H9 (cell line): Measurements from ENCODE around the gene CDH4. TPM values are rescaled to one million over a fixed set of nuclear protein-coding genes. Genes with fewer than 3 reads are reported as not detected.

ENCODE experiments used
- DNase-seq: peaks from one replicate; pipeline ENCODE4 v3.0.0-alpha.2; 2017
- H2AFZ ChIP-seq: one replicate; pipeline ENCODE4 v1.6.1; 2013; ENCODE audit warnings: mild to moderate bottlenecking, low read length, control low read depth, moderate library complexity
- H2AK5ac ChIP-seq: 2 replicates; pipeline ENCODE4 v1.6.1; 2013; ENCODE audit warnings: low read length, control low read depth, mixed read lengths; ENCODE audit not compliant: insufficient read length
- H2BK120ac ChIP-seq: one replicate; pipeline ENCODE4 v1.6.1; 2013; ENCODE audit warnings: low read depth, mild to moderate bottlenecking, low read length, control low read depth, inconsistent platforms; ENCODE audit not compliant: poor library complexity, severe bottlenecking
- H2BK12ac ChIP-seq: 2 replicates; pipeline ENCODE4 v1.6.1; 2013; ENCODE audit warnings: low read length, control low read depth, mixed read lengths, low read depth; ENCODE audit not compliant: insufficient read length
- H2BK15ac ChIP-seq: 2 replicates; pipeline ENCODE4 v1.6.1; 2013; ENCODE audit warnings: low read depth, low read length, control low read depth
- H2BK20ac ChIP-seq: one replicate; pipeline ENCODE4 v1.6.1; 2013; ENCODE audit warnings: low read depth, mild to moderate bottlenecking, low read length, control low read depth, inconsistent platforms; ENCODE audit not compliant: poor library complexity, severe bottlenecking
- H2BK5ac ChIP-seq: 2 replicates; pipeline ENCODE4 v1.6.1; 2013; ENCODE audit warnings: low read length, control low read depth, mixed read lengths; ENCODE audit not compliant: insufficient read length
- H3K14ac ChIP-seq: 2 replicates; pipeline ENCODE4 v1.6.1; 2013; ENCODE audit warnings: low read length, control low read depth; ENCODE audit not compliant: insufficient read depth
- H3K18ac ChIP-seq: 2 replicates; pipeline ENCODE4 v1.6.1; 2013; ENCODE audit warnings: low read depth, mild to moderate bottlenecking, mixed read lengths, low read length, control low read depth; ENCODE audit not compliant: insufficient read length
- H3K23ac ChIP-seq: 2 replicates; pipeline ENCODE4 v1.6.1; 2013; ENCODE audit warnings: low read length, control low read depth, mixed read lengths, low read depth; ENCODE audit not compliant: insufficient read length
- H3K23me2 ChIP-seq: 2 replicates; pipeline ENCODE4 v1.6.1; 2013; ENCODE audit warnings: low read depth, mild to moderate bottlenecking, mixed read lengths, low read length, control low read depth; ENCODE audit not compliant: insufficient read length, poor library complexity, severe bottlenecking
- H3K27ac ChIP-seq: 2 replicates; pipeline ENCODE4 v1.5.1; 2013; ENCODE audit warnings: low read length, control low read depth, mixed read lengths, low read depth; ENCODE audit not compliant: insufficient read length
- H3K27me3 ChIP-seq: 2 replicates; pipeline ENCODE4 v1.6.1; 2013; ENCODE audit warnings: low read length, control low read depth, inconsistent platforms; ENCODE audit not compliant: insufficient read depth
- H3K4ac ChIP-seq: 2 replicates; pipeline ENCODE4 v1.6.1; 2013; ENCODE audit warnings: low read depth, mild to moderate bottlenecking, control low read depth, inconsistent platforms, low read length, moderate library complexity
- H3K4me1 ChIP-seq: 2 replicates; pipeline ENCODE4 v1.6.1; 2013; ENCODE audit warnings: low read length, control low read depth, inconsistent platforms; ENCODE audit not compliant: insufficient read depth
- H3K4me2 ChIP-seq: 2 replicates; pipeline ENCODE4 v1.6.1; 2013; ENCODE audit warnings: low read length, control low read depth, mixed read lengths; ENCODE audit not compliant: insufficient read length, insufficient read depth
- H3K56ac ChIP-seq: 2 replicates; pipeline ENCODE4 v1.6.1; 2013; ENCODE audit warnings: low read depth, mild to moderate bottlenecking, mixed read lengths, low read length, control low read depth; ENCODE audit not compliant: insufficient read length
- H3K79me1 ChIP-seq: 2 replicates; pipeline ENCODE4 v1.6.1; 2013; ENCODE audit warnings: low read depth, mild to moderate bottlenecking, moderate library complexity, low read length, control low read depth, inconsistent platforms; ENCODE audit not compliant: insufficient read depth, poor library complexity, severe bottlenecking
- H3K79me2 ChIP-seq: 2 replicates; pipeline ENCODE4 v1.6.1; 2013; ENCODE audit warnings: low read length, control low read depth, inconsistent platforms; ENCODE audit not compliant: insufficient read depth
- H3K9ac ChIP-seq: 2 replicates; pipeline ENCODE4 v1.6.1; 2013; ENCODE audit warnings: low read length, control low read depth, mixed read lengths; ENCODE audit not compliant: insufficient read length; ENCODE audit errors: extremely low read depth
- H3K9me3 ChIP-seq: one replicate; pipeline ENCODE4 v1.6.1; 2013; ENCODE audit warnings: low read depth, low read length, inconsistent platforms; ENCODE audit not compliant: control insufficient read depth
- H3T11ph ChIP-seq: one replicate; pipeline ENCODE4 v1.6.1; 2013; ENCODE audit warnings: mild to moderate bottlenecking, low read length, control low read depth, inconsistent platforms
- H4K20me1 ChIP-seq: one replicate; pipeline ENCODE4 v1.6.1; 2013; ENCODE audit not compliant: control insufficient read depth, insufficient read length, insufficient read depth
- H4K5ac ChIP-seq: 2 replicates; pipeline ENCODE4 v1.6.1; 2013; ENCODE audit warnings: low read depth, mild to moderate bottlenecking, mixed read lengths, low read length, control low read depth; ENCODE audit not compliant: insufficient read length
- H4K8ac ChIP-seq: replicated peaks from 2 replicates; pipeline ENCODE4 v1.6.1; 2013; ENCODE audit warnings: low read length, control low read depth, mixed read lengths, low read depth; ENCODE audit not compliant: insufficient read length
- H4K91ac ChIP-seq: 2 replicates; pipeline ENCODE4 v1.6.1; 2013; ENCODE audit warnings: low read depth, mild to moderate bottlenecking, moderate library complexity, mixed read lengths, low read length, control low read depth; ENCODE audit not compliant: insufficient read length
- H3K27ac Mint-ChIP-seq, 3 experiments: 2 replicates in 2 of 3; 3 replicates in 1 of 3; pipeline ENCODE4 v1.8.0; 2020 to 2021; ENCODE audit warnings: mixed read lengths in 3 of 3, mild to moderate bottlenecking in 1 of 3, moderate library complexity in 1 of 3
- H3K27me3 Mint-ChIP-seq: 2 replicates; pipeline ENCODE4 v1.8.0; 2021; ENCODE audit warnings: low read depth, mild to moderate bottlenecking, moderate library complexity, mixed read lengths
- H3K36me3 Mint-ChIP-seq, 3 experiments: 2 replicates in 2 of 3; 3 replicates in 1 of 3; pipeline ENCODE4 v1.8.0; 2020 to 2021; ENCODE audit warnings: low read depth in 3 of 3, mixed read lengths in 3 of 3; ENCODE audit not compliant: insufficient read depth in 1 of 3
- H3K4me1 Mint-ChIP-seq, 2 experiments: 2 replicates each; pipeline ENCODE4 v1.8.0; 2020; ENCODE audit warnings: mixed read lengths in 2 of 2
- H3K4me3 Mint-ChIP-seq, 2 experiments: 2 replicates in 1 of 2; 3 replicates in 1 of 2; pipeline ENCODE4 v1.8.0; 2020 to 2021; ENCODE audit warnings: mild to moderate bottlenecking in 2 of 2, mixed read lengths in 2 of 2, moderate library complexity in 1 of 2
- H3K9me3 Mint-ChIP-seq, 2 experiments: 2 replicates in 1 of 2; 3 replicates in 1 of 2; pipeline ENCODE4 v1.8.0; 2020; ENCODE audit warnings: mild to moderate bottlenecking in 2 of 2, mixed read lengths in 2 of 2, moderate library complexity in 1 of 2
- CTCF ChIP-seq: fragments of 200-600 bp; sonication (generic); conservative IDR thresholded peaks from 3 replicates; pipeline ENCODE4 v1.8.0; 2021; ENCODE audit warnings: antibody characterized with exemption, mild to moderate bottlenecking
- WGBS: extraction: QIAGEN DNeasy Blood & Tissue Kit; methylation state at CpG from one replicate; pipeline ENCODE4 v1.1.7; 2013; ENCODE audit warnings: missing lambda C conversion rate, low lambda C conversion rate, mixed read lengths; ENCODE audit not compliant: insufficient read length; ENCODE audit errors: extremely low coverage; 5-methylcytosine and 5-hydroxymethylcytosine counted together
- total RNA-seq: library from RNA; stranded (reverse); gene quantifications from 2 replicates; pipeline ENCODE4 v1.2.1, GENCODE V29; 2021

CDH4 gene
- total RNA-seq, 1 experiment from 2014 or later = 3.0 TPM

- Histone ChIP-seq H2AFZ (no peak overlapping the region), H2AK5ac (no peak overlapping the region), H3K27me3 (no peaks in the 10 kb centered on the region; the same call in 1 of the 2 replicates), H3K23ac (no peak overlapping the region), H4K20me1 (no peaks in the 10 kb centered on the region), H2BK5ac (no peak overlapping the region), H3K79me1 (no peaks in the 10 kb centered on the region), H3K14ac (no peak overlapping the region), H4K91ac (no peak overlapping the region), H2BK120ac (no peak overlapping the region), H2BK15ac (no peak overlapping the region), H3K23me2 (no peaks in the 10 kb centered on the region), H4K5ac (no peak overlapping the region), H3K27ac (no peak overlapping the region), H3K9me3 (no peaks in the 10 kb centered on the region), H3T11ph (no peak overlapping the region), H3K9ac (no peak overlapping the region), H3K79me2 (no peaks in the 10 kb centered on the region), H3K56ac (no peak overlapping the region), H3K18ac (no peak overlapping the region), H2BK20ac (no peak overlapping the region), H3K4ac (no peak overlapping the region), H2BK12ac (no peak overlapping the region), H3K4me1 (0 out of 2 replicates have a peak, but pooled peaks cover 2% of the 10 kb centered on the region), H4K8ac (no peak overlapping the region), H3K4me2 (no peak overlapping the region)
- no peak overlapping the region for H3K4me3 Mint-ChIP-seq
- DNase-seq = peak; percentile 69
- peaks cover 30% of the 10 kb centered on the region for H3K27me3 Mint-ChIP-seq
- no CpG with 5 or more reads among the region's 13 CpGs for WGBS
- no peak overlapping the region for H3K27ac Mint-ChIP-seq
- no peak for TF ChIP-seq CTCF
- no peaks in the 10 kb centered on the region; a peak in 1 of 7 replicates for H3K36me3 Mint-ChIP-seq
- H3K4me1 Mint-ChIP-seq = peaks cover 6 to 9% of the 10 kb centered on the region in 2 experiments; a peak in 3 of 4 replicates
- H3K9me3 Mint-ChIP-seq = no peaks in the 10 kb centered on the region
Observed at GRCh38 chr20:61422636-61423425, 170.8 kb downstream of the CDH4 start.
